PFSK-1 (cell line): ENCODE measurements around the gene DCAF8.

Experiments used
- FOXP2 ChIP-seq: optimal IDR thresholded peaks from 2 replicates; pipeline ENCODE3; 2011; ENCODE audit warnings: borderline replicate concordance, control low read depth, inconsistent platforms; ENCODE audit not compliant: insufficient read depth; ENCODE audit errors: extremely low read length, extremely low read depth
- POLR2AphosphoS5 ChIP-seq: IDR thresholded peaks from 2 replicates; pipeline ENCODE4 v1.6.1; 2012; ENCODE audit warnings: low read depth, mild to moderate bottlenecking, control low read depth, low read length, moderate library complexity
- REST ChIP-seq, 2 experiments: IDR thresholded peaks; 2 replicates each; pipeline versions ENCODE4 v1.6.1 to v1.8.0; 2011 to 2012; ENCODE audit warnings: low read depth in 2 of 2, low read length in 2 of 2, control low read depth in 1 of 2, inconsistent platforms in 1 of 2, mild to moderate bottlenecking in 1 of 2, moderate library complexity in 1 of 2; ENCODE audit not compliant: insufficient read depth in 1 of 2
- SIN3A ChIP-seq: IDR thresholded peaks from 2 replicates; pipeline ENCODE4 v1.6.1; 2012; ENCODE audit warnings: mild to moderate bottlenecking, low read length, moderate library complexity, borderline replicate concordance; ENCODE audit not compliant: insufficient read depth
- TAF1 ChIP-seq: IDR thresholded peaks from 2 replicates; pipeline ENCODE4 v1.6.1; 2012; ENCODE audit warnings: low read length, control low read depth, borderline replicate concordance; ENCODE audit not compliant: insufficient read depth

DCAF8 gene

GRCh38 chr1:160200786-160201185, 61.6 kb downstream of the DCAF8 start:
- no peak for TF ChIP-seq REST (IDR thresholded peaks at IDR 0.05; ENCODE audit: insufficient read depth in 1 of 2, low read depth in 2 of 2, low read length in 2 of 2)
- TF ChIP-seq POLR2AphosphoS5, result no peak
- TF ChIP-seq TAF1, result no peak
- no peak for TF ChIP-seq FOXP2
- TF ChIP-seq SIN3A, result no peak

GRCh38 chr1:160197231-160197630, 65.1 kb downstream of the DCAF8 start:
- no peak for TF ChIP-seq TAF1
- TF ChIP-seq REST (IDR thresholded peaks at IDR 0.05; ENCODE audit: insufficient read depth in 1 of 2, low read depth in 2 of 2, low read length in 2 of 2), result no peak

GRCh38 chr1:160196143-160196542, 66.2 kb downstream of the DCAF8 start:
- TF ChIP-seq FOXP2 (no peak), POLR2AphosphoS5 (no peak), SIN3A (no peak), TAF1 (no peak), REST (IDR thresholded peaks at IDR 0.05; ENCODE audit: insufficient read depth in 1 of 2, low read depth in 2 of 2, low read length in 2 of 2) (no peak)

GRCh38 chr1:160194737-160195059, 67.7 kb downstream of the DCAF8 start:
- no peak for TF ChIP-seq FOXP2
- no peak for TF ChIP-seq REST (IDR thresholded peaks at IDR 0.05; ENCODE audit: insufficient read depth in 1 of 2, low read depth in 2 of 2, low read length in 2 of 2)
- TF ChIP-seq TAF1, result no peak
- no peak for TF ChIP-seq POLR2AphosphoS5
- TF ChIP-seq SIN3A, result no peak
